NCI-H1436 (cell line): ENCODE data around the gene LDAH.
"Not testable (repeated sequence)": the region's sequence is repeated elsewhere in the genome, so short reads cannot be mapped to it uniquely, and the experiment has no call there.

Experiments used
- DNase-seq: peaks from one replicate; lab custom pipeline; 2025; lab: John Stamatoyannopoulos, UW

LDAH gene

DNA sequence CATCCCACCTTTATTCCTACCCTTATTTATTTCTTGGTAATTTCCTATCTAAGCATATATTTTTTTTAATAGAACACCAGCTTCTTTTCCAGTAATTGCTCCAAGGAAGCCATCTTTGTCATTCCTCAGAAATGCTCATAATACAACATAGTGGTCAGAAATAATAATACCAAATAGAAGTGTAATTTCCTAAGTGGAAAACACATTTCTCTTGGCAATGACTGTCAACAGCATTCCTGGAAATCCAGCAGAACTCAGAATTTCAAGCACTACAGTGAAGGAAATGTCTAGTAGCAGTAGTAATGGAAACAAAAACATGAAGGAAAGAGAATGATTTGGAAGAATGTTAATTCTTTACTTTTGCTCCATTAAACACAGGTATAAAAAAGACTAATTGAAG is 99.4 kb downstream of the LDAH start:
- DNase-seq, result no peak

DNA sequence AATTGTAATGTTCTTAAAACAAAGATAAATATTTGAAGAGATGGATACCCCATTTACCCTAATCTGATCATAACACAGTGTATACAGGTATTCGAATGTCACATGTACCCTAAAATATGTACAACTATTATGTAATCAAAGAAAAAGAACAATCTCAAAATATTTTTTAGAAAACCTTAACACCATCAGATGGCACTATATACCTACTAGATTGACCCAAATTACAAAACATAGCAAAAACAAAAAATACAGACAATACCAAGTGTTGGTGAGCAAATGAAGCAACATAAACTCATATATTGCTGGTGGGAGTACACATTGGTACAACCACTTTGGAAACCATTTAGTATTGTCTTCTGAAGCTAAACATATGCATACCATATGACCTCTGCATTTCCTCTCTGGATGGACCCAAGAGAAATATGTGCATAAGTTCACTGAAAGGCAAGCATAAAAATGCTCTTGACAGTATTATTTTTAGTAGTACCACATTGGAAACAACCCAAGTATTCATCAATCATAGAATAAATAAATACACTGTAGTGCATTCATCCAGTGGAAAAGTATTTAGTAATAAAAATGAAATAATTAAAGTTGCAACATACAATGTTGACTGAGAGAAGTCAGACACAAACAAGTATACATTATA is 100.2 kb downstream of the LDAH start:
- no peak for DNase-seq

GRCh38 chr2:20717641-20718040 is 105.3 kb downstream of the LDAH start:
- no peak for DNase-seq

DNA sequence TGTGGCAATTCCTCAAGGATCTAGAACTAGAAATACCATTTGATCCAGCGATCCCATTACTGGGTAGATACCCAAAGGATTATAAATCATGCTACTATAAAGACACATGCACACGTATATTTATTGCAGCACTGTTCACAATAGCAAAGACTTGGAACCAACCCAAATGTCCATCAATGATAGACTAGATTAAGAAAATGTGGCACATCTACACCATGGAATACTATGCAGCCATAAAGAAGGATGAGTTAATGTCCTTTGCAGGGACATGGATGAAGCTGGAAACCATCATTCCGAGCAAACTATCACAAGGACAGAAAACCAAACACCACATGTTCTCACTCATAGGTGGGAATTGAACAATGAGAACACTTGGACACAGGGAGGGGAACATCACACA is 106.7 kb downstream of the LDAH start:
- not testable (repeated sequence) for DNase-seq

DNA sequence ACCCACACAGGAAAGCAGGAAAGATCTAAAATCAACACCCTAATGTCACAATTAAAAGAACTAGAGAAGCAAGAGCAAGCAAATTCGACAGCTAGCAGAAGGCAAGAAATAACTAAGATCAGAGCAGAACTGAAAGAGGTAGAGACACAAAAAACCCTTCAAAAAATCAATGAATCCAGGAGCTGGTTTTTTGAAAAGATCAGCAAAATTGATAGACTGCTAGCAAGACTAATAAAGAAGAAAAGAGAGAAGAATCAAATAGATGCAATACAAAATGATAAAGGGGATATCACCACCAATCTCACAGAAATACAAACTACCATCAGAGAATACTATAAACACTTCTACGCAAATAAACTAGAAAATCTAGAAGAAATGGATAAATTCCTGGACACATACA is 108.5 kb downstream of the LDAH start:
- not testable (repeated sequence) for DNase-seq

DNA sequence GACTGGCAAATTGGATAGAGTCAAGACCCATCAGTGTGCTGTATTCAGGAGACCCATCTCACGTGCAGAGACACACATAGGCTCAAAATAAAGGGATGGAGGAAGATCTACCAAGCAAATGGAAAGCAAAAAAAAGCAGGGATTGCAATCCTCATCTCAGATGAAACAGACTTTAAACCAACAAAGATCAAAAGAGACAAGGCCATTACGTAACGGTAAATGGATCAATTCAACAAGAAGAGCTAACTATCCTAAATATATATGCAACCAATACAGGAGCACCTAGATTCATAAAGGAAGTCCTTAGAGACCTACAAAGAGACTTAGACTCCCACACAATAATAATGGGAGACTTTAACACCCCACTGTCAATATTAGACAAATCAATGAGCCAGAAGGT is 109.3 kb downstream of the LDAH start:
- DNase-seq, result not testable (repeated sequence)

GRCh38 chr2:20711641-20712040 is 111.3 kb downstream of the LDAH start:
- not testable (repeated sequence) for DNase-seq

- no peak for DNase-seq
These were observed 115.3 kb downstream of the LDAH start for GRCh38 chr2:20707601-20708000.

- DNase-seq, result no peak
These were observed 116.1 kb downstream of the LDAH start for GRCh38 chr2:20706786-20707185.

DNA sequence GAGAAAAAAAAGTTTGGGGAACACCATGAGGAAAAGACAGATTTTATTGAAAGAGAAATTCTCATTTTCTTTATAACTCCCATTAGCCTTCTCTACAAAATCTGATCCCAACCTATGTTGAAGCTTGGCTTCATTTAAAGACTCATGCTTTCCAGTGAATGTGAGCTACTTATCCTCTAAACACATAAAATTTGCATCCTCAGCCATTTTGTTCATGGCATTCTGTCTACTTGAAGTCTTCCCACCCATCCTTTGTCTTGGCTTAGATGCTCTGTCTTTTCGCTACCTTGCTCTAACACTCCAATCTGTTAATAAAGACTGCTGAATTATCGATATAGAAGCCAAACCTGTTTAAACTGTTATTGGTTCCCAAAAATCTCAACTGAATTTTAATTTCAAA is 116.7 kb downstream of the LDAH start:
- DNase-seq, result no peak

DNA sequence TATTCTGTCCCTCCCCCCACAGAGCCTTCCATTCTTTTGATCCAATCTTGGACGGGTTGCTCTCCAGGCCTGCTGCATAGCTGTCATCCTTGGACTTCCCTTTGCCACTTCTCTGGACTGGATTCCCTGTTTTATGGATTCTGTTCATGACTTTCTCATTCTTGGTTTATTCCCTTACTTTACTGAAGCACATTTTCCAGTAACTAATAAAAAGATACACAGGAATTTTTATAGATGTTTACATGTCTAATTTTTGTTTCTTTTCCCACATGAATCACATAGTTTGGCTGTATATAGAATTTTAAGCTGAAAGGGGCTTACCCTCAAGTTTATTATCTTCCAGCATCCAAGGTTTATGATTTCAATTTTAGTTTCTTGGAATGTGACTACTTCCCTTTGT is 118.0 kb downstream of the LDAH start:
- no peak for DNase-seq

- DNase-seq, result no peak
These were observed 120.3 kb downstream of the LDAH start for GRCh38 chr2:20702563-20702962.

DNA sequence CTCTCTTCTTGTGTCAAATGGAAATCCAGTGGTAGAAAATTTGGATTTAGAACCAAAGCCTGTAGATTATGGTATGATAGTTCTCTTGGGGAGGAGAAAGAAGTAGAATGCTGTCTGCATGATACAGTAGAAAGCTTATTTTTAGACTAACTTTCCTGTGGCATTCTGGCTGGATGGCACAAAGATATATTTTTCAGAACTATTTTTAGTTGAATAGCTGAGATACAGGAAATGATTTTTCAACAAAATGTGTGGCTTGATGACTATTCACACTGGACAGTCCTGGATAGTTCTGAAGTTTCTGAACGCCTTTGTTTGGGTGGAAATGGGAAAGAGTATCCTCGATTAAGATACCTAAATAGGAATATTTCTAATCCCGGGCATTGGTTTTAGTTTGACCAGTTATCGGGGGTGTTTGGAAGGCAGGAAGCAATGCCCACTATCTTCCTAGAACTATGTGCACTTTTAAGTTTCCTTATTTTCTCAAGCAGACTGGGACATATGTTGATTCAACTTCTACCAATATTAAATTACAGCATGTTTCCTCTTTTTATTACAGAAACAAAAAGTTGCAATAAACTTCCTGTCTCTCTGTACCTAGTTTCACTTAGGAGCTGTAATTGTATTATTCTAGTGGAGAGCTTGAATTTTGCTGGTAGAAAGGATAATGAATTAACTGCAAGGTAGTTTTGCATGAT is 123.8 kb downstream of the LDAH start:
- no peak for DNase-seq

DNA sequence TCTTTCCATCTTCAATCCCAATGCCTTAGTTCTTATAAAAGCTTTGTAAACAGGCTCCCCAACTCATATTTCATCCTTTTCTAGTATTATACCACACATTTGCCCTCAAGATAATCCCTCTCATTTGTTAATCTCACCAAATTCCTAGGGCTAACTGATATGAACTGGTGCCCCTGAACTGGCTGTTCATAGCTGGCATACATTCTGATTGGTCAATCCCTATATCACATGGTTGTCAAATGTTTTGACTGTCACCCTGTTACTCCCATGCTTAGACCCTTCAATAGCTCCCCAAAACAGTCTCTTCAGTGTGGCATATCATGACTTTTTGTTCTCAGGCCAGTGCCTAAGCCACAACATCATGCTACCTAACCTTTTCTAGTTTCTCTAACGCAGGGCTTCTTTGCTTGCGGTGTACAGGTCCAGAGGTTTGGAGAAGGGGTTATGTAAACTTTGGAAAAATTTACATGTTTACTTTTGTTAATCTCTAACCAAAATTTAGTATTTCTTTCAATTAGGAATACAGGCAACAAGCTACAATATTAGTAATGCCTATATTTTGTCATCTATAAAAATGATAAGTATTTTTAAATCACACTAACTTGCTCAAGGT is 125.5 kb downstream of the LDAH start:
- no peak for DNase-seq

DNA sequence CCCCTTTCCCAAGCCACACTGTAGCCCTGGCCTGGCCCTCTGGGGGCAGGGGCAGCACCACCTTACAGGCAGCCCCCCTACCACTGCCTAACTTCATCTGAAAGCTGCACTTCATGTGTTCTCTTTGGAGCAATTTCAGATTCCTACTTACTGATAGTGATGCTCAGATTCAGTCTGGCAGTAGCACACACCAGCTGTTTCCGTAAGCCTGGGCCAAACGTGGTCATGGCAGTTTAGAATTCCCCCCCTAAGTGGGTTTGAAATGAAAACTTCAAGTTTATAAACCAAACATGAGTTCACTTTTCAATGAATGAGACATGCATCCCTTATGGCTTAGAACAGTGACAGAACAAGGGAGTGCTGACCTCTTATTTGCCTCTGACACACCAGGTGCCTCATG is 126.5 kb downstream of the LDAH start:
- no peak for DNase-seq

DNA sequence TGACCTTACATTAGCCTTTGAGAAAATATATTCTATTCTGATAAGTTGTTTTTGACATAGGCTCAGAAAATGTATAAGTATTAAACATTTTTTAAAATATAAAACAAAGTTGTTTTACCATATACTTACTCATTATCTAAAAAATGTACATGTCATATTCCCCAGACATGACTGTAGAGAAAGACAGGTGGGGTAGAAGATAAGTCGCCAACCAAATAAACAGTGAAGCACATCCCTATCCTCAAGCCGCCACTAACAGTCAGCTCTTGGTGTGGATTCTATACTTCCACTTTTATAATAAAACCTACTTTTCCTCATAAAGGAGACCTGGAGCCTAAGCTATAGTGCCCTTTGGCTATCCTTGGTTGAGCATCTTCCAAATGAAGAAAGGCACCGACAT is 129.6 kb downstream of the LDAH start:
- DNase-seq, result no peak

DNA sequence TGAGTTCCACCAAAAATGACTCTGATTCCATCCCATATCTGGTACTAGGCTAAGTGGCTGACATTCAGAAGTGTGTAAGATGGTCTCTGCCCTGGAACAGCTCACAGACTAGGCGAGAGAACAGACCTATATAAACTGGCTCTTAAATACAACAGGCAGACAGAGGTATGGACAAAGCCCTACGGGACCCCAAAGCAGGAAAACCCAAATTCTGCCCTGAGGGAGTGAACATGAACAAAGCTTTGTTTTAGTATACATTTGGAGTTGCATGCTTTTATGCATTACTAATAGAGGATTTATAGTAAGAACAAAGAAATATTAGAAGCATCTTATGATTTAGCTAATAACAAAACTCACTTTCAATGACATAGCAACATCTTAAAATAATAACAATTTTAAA is 130.8 kb downstream of the LDAH start:
- DNase-seq, result no peak

DNA sequence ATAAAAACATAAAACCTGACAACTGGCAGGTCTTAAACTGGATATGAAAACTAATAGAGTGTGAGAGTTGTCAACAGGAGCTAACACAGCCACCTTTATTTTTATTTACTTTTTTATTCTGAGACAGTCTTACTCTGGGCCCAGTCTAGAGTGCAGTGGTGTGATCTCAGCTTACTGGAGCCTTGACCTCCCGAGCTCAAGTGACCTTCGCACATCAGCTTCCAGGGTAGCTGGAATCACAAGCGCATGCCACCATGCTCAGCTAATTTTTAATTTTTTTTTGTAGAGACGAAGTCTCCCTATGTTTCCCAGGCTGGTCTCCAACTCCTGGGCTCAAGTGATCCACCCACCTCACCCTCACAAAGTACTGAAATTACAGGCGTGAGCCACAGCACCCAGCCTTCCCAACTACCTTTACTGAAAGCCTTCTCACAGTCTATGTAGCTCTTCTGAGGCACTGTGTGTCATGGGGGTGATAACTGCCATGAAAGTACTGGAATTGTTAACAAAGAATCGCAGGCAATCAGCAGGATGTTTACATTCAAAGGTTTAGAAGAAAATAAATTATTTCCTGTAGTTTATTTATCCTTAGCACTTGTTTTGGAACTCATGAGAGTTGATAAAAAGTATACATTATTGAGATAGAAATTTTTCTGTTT is 131.7 kb downstream of the LDAH start:
- no peak for DNase-seq

DNA sequence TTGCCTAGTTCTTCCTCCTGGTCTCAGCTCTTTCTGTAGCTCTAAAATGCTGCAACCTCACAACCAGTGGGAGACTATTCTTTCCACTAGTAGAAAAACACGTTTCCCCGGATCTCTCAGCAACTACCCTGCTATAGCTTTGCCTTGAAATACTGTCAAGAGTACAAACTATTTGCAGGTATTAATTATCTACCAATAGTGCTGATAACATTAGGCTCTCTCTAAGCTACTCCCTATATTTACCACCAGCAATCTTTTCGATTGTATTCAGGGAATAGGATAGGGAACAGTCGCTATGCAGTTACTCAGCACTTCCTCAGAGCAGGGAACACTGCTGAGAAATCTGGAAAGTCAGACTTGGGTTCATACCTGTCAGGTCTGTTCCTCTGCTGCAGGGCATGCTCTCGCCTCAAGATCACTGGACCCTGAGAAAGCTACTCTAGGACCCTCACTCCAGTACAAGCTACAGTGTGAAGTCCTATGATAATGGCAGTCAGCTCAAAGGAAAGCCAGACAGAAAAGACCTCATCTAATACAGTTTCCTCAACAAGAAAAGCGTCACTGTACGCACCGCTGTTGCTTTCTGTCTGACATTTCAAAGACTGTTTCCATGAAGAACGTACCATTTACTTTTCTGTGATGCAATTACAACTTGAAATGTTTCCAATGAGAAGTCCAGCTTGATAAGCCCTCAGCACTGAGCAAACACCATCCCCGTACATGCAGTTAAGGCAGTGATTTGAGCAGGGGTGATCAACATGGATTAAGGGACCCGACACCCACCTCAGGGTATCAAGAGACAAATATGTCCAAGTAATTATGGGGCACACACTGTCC is 133.3 kb downstream of the LDAH start:
- no peak for DNase-seq

- DNase-seq, result no peak
These were observed 135.6 kb downstream of the LDAH start for GRCh38 chr2:20687260-20687832.

GRCh38 chr2:20684581-20685063 is 138.3 kb downstream of the LDAH start:
- DNase-seq, result no peak
